IMR-90 (cell line): ENCODE data around the gene ARPIN. TPM values are rescaled to one million over a fixed set of nuclear protein-coding genes. Genes with fewer than 3 reads are reported as not detected.

ENCODE experiments used
- ATAC-seq: fragments of 200-7000 bp; cut with Tn5 transposase; 2 replicates; pipeline ENCODE4 v1.9.1; 2020; ENCODE audit warnings: low read depth, mild to moderate bottlenecking, moderate library complexity
- BruUV-seq: library from RNA; stranded (reverse); fragments of 400-500 nt; replicated peaks from 2 replicates; lab custom pipeline; 2021; lab: Mats Ljungman, UMichigan
- CTCF ChIA-PET: fragments of 300-600 bp; formaldehyde crosslinking; extraction: SDS; loops from one replicate; lab custom pipeline; 2021; ENCODE audit warnings: antibody characterized with exemption; lab: Yijun Ruan, JAX
- POLR2A ChIA-PET: fragments of 300-600 bp; sonication (Branson Sonifier 250); formaldehyde crosslinking; loops from one replicate; lab custom pipeline; 2022; ENCODE audit warnings: antibody characterized with exemption; ENCODE audit not compliant: unreplicated experiment; lab: Charles Lee
- DNase-seq: peaks from one replicate; pipeline ENCODE4 v3.0.0; 2013
- H2AFZ ChIP-seq: replicated peaks from 2 replicates; pipeline ENCODE3; 2013; ENCODE audit warnings: low read length, mild to moderate bottlenecking; ENCODE audit not compliant: poor library complexity
- H2AK5ac ChIP-seq: 2 replicates; pipeline ENCODE4 v1.6.1; 2013; ENCODE audit warnings: low read depth, low read length, inconsistent platforms
- H2AK9ac ChIP-seq: replicated peaks from 2 replicates; pipeline ENCODE3; 2013; ENCODE audit warnings: mild to moderate bottlenecking, low read depth, low read length, moderate library complexity; ENCODE audit not compliant: poor library complexity
- H2BK120ac ChIP-seq: 2 replicates; pipeline ENCODE4 v1.6.1; 2013; ENCODE audit warnings: low read depth, low read length, inconsistent platforms
- H2BK15ac ChIP-seq: 3 replicates; pipeline ENCODE4 v1.6.1; 2013; ENCODE audit warnings: low read depth, low read length, inconsistent platforms
- H2BK20ac ChIP-seq: 2 replicates; pipeline ENCODE4 v1.6.1; 2013; ENCODE audit warnings: low read depth, mild to moderate bottlenecking, inconsistent platforms, low read length, moderate library complexity
- H2BK5ac ChIP-seq: 2 replicates; pipeline ENCODE4 v1.6.1; 2013; ENCODE audit warnings: mild to moderate bottlenecking, low read depth, low read length, inconsistent platforms; ENCODE audit not compliant: poor library complexity, severe bottlenecking
- H3K14ac ChIP-seq: replicated peaks from 2 replicates; pipeline ENCODE4 v1.6.1; 2013; ENCODE audit warnings: low read depth, low read length, inconsistent platforms
- H3K18ac ChIP-seq: 2 replicates; pipeline ENCODE4 v1.6.1; 2013; ENCODE audit warnings: low read depth, low read length, control low read depth
- H3K23ac ChIP-seq: 2 replicates; pipeline ENCODE4 v1.6.1; 2013; ENCODE audit warnings: low read depth, low read length, inconsistent platforms
- H3K27ac ChIP-seq: 2 replicates; pipeline ENCODE4 v1.5.1; 2013; ENCODE audit warnings: mild to moderate bottlenecking, control low read depth, low read length; ENCODE audit not compliant: insufficient read depth
- H3K27me3 ChIP-seq: 2 replicates; pipeline ENCODE4 v1.6.1; 2013; ENCODE audit warnings: low read length; ENCODE audit not compliant: control insufficient read depth, insufficient read depth
- H3K36me3 ChIP-seq: 2 replicates; pipeline ENCODE4 v1.6.1; 2013; ENCODE audit warnings: low read length, mixed read lengths; ENCODE audit not compliant: control insufficient read depth, insufficient read depth
- H3K4ac ChIP-seq: 2 replicates; pipeline ENCODE4 v1.6.1; 2013; ENCODE audit warnings: low read depth, low read length, inconsistent platforms
- H3K4me1 ChIP-seq: 2 replicates; pipeline ENCODE4 v1.6.1; 2013; ENCODE audit warnings: low read length, mixed read lengths; ENCODE audit not compliant: control insufficient read depth, insufficient read depth
- H3K4me2 ChIP-seq: 2 replicates; pipeline ENCODE4 v1.6.1; 2013; ENCODE audit warnings: low read depth, mild to moderate bottlenecking, control low read depth, low read length, moderate library complexity
- H3K4me3 ChIP-seq: 2 replicates; pipeline ENCODE4 v1.5.1; 2013; ENCODE audit warnings: low read depth, mild to moderate bottlenecking, control low read depth, low read length, moderate library complexity; ENCODE audit not compliant: insufficient read depth
- H3K56ac ChIP-seq: 2 replicates; pipeline ENCODE4 v1.6.1; 2013; ENCODE audit warnings: low read length, inconsistent platforms; ENCODE audit not compliant: insufficient read depth; ENCODE audit errors: extremely low read depth
- H3K79me1 ChIP-seq, 2 experiments: 2 replicates each; pipeline ENCODE4 v1.6.1; 2013; ENCODE audit warnings: low read length in 2 of 2, inconsistent platforms in 1 of 2, low read depth in 1 of 2
- H3K9ac ChIP-seq: 2 replicates; pipeline ENCODE4 v1.6.1; 2013; ENCODE audit warnings: low read depth, low read length, control low read depth
- H3K9me1 ChIP-seq: 2 replicates; pipeline ENCODE4 v1.6.1; 2013; ENCODE audit warnings: low read length, inconsistent platforms; ENCODE audit not compliant: insufficient read depth
- H3K9me3 ChIP-seq: 2 replicates; pipeline ENCODE4 v1.6.1; 2013; ENCODE audit warnings: low read length; ENCODE audit not compliant: control insufficient read depth, insufficient read depth
- H4K20me1 ChIP-seq: 2 replicates; pipeline ENCODE4 v1.6.1; 2013; ENCODE audit warnings: low read length, inconsistent platforms; ENCODE audit not compliant: insufficient read depth
- H4K5ac ChIP-seq: 2 replicates; pipeline ENCODE4 v1.6.1; 2013; ENCODE audit warnings: mild to moderate bottlenecking, low read depth, low read length, control low read depth
- H4K8ac ChIP-seq, 2 experiments: 2 replicates each; pipeline ENCODE4 v1.6.1; 2013; ENCODE audit warnings: low read depth in 2 of 2, low read length in 2 of 2, control low read depth in 1 of 2, inconsistent platforms in 1 of 2
- H4K91ac ChIP-seq: 2 replicates; pipeline ENCODE4 v1.6.1; 2013; ENCODE audit warnings: low read depth, low read length, inconsistent platforms; ENCODE audit not compliant: insufficient read depth
- BHLHE40 ChIP-seq: fragments of 150-350 bp; IDR thresholded peaks from 2 replicates; pipeline ENCODE4 v1.6.1; 2016; ENCODE audit warnings: mild to moderate bottlenecking, low read depth, low read length
- CEBPB ChIP-seq: IDR thresholded peaks from 2 replicates; pipeline ENCODE4 v1.6.1; 2012; ENCODE audit warnings: low read depth, low read length, improper control_type of control experiment
- CHD1 ChIP-seq: IDR thresholded peaks from 2 replicates; pipeline ENCODE4 v1.6.1; 2012; ENCODE audit warnings: low read depth, low read length, improper control_type of control experiment
- CTCF ChIP-seq: conservative IDR thresholded peaks from 2 replicates; pipeline ENCODE4 v1.5.1; 2012; ENCODE audit warnings: mild to moderate bottlenecking, low read depth, low read length, improper control_type of control experiment
- ELK1 ChIP-seq: fragments of 150-350 bp; IDR thresholded peaks from 2 replicates; pipeline ENCODE4 v1.6.1; 2016; ENCODE audit warnings: low read depth, mild to moderate bottlenecking, low read length, moderate library complexity, borderline replicate concordance
- FOS ChIP-seq: fragments of 150-350 bp; IDR thresholded peaks from 2 replicates; pipeline ENCODE4 v1.6.1; 2016; ENCODE audit warnings: low read depth, low read length
- MAFK ChIP-seq: IDR thresholded peaks from 2 replicates; pipeline ENCODE4 v1.6.1; 2012; ENCODE audit warnings: low read depth, low read length, improper control_type of control experiment
- MAZ ChIP-seq: IDR thresholded peaks from 2 replicates; pipeline ENCODE4 v1.6.1; 2012; ENCODE audit warnings: low read depth, mild to moderate bottlenecking, low read length, improper control_type of control experiment, moderate library complexity, borderline replicate concordance
- NFE2L2 ChIP-seq: fragments of 150-350 bp; IDR thresholded peaks from 2 replicates; pipeline ENCODE4 v1.6.1; 2016; ENCODE audit warnings: low read depth, mild to moderate bottlenecking, low read length
- POLR2A ChIP-seq: IDR thresholded peaks from 2 replicates; pipeline ENCODE4 v1.6.1; 2012; ENCODE audit warnings: mild to moderate bottlenecking, low read depth, low read length
- RAD21 ChIP-seq: IDR thresholded peaks from 2 replicates; pipeline ENCODE4 v1.6.1; 2012; ENCODE audit warnings: low read length, improper control_type of control experiment
- RCOR1 ChIP-seq: IDR thresholded peaks from 2 replicates; pipeline ENCODE4 v1.6.1; 2012; ENCODE audit warnings: mild to moderate bottlenecking, low read length, improper control_type of control experiment; ENCODE audit not compliant: insufficient replicate concordance
- RFX5 ChIP-seq: IDR thresholded peaks from 2 replicates; pipeline ENCODE4 v1.8.0; 2012; ENCODE audit warnings: low read depth, mild to moderate bottlenecking, low read length, moderate library complexity
- SMC3 ChIP-seq: fragments of 150-350 bp; IDR thresholded peaks from 2 replicates; pipeline ENCODE4 v1.6.1; 2016; ENCODE audit warnings: low read depth, mild to moderate bottlenecking, antibody characterized with exemption, low read length, moderate library complexity
- USF2 ChIP-seq: fragments of 150-350 bp; IDR thresholded peaks from 2 replicates; pipeline ENCODE4 v1.6.1; 2017; ENCODE audit warnings: mild to moderate bottlenecking, antibody characterized with exemption, low read length, low read depth
- WGBS, 2 experiments: methylation state at CpG; one replicate each; pipeline versions ENCODE4 v1.1.5 to v1.1.7; 2013; ENCODE audit warnings: missing lambda C conversion rate in 2 of 2; ENCODE audit not compliant: insufficient read length in 1 of 2; ENCODE audit errors: extremely low coverage in 2 of 2; 5-methylcytosine and 5-hydroxymethylcytosine counted together
- dilution Hi-C: fragments of 300-500 bp; cut with HindIII; formaldehyde crosslinking; loops from one replicate; pipeline ENCODE4 v1.14.3; 2018; ENCODE audit warnings: low sequenced_read_pairs; ENCODE audit not compliant: unreplicated experiment
- in situ Hi-C: fragments of 300-500 bp; cut with MboI; formaldehyde crosslinking; loops from 3 replicates; pipeline ENCODE4 v1.14.3; 2019; ENCODE audit warnings: low sequenced_read_pairs, inconsistent platforms, mixed read lengths
- intact Hi-C: fragments of 100-400 bp; cut with micrococcal nuclease; formaldehyde crosslinking; loops from 2 replicates; pipeline ENCODE4 v1.10.0; 2022
- polyA plus RNA-seq, 3 experiments: library from polyadenylated mRNA; depleted of rRNA; stranded (reverse); fragments of >200 nt; gene quantifications; 2 replicates each; pipeline ENCODE4 v1.2.3, GENCODE V29; 2012; ENCODE audit warnings: low replicate concordance in 1 of 3
- total RNA-seq: library from RNA; depleted of rRNA; stranded (reverse); fragments of >200 nt; gene quantifications from 2 replicates; pipeline ENCODE4 v1.2.3, GENCODE V29; 2012

ARPIN gene
- total and polyA plus RNA-seq, 2 of the 4 experiments (the other 2 are of a cell fraction): 3.9 to 8.8 TPM

- Histone ChIP-seq H3K4me1 (peaks cover 2% of the 10 kb centered on the region; the same call in 1 of the 2 replicates), H3K9me3 (no peaks in the 10 kb centered on the region), H3K23ac (no peak overlapping the region), H2BK120ac (no peak overlapping the region), H3K27me3 (no peaks in the 10 kb centered on the region), H3K9ac (no peak overlapping the region), H3K79me1 (peaks cover 3 to 11% of the 10 kb centered on the region in 2 experiments; a peak in 3 of 4 replicates), H3K36me3 (peaks cover 9% of the 10 kb centered on the region), H3K27ac (no peak overlapping the region), H3K9me1 (peaks cover 5% of the 10 kb centered on the region; the same call in 1 of the 2 replicates), H2AK5ac (no peak overlapping the region), H4K91ac (no peak overlapping the region), H3K4ac (no peak overlapping the region), H3K14ac (no peak overlapping the region), H2BK15ac (no peak overlapping the region), H3K4me2 (no peak overlapping the region), H2AK9ac (no peak overlapping the region), H4K8ac (no peak overlapping the region), H2AFZ (no peak overlapping the region), H4K5ac (no peak overlapping the region), H3K4me3 (no peak overlapping the region), H2BK20ac (no peak overlapping the region), H3K56ac (no peak overlapping the region), H2BK5ac (no peak overlapping the region), H3K18ac (no peak overlapping the region), H4K20me1 (no peaks in the 10 kb centered on the region)
- POLR2A ChIA-PET: no interaction called here
- dilution Hi-C loops (no loop called here), in situ Hi-C loops (no loop called here), intact Hi-C loops (loop anchor here (5.0 kb wide), 1 partner anchor 161 kb away; no protein-coding TSS in a partner anchor)
- WGBS, 2 experiments: 94% methylated on average over 2 of the region's 6 CpGs; no CpG with 5 or more reads in 1 of the 2 experiments
- no peak for ATAC-seq
- CTCF ChIA-PET: no interaction called here
- no peak for DNase-seq
- BruUV-seq: no TSS peak
- TF ChIP-seq CHD1 (no peak), NFE2L2 (no peak), RFX5 (no peak), CEBPB (no peak), USF2 (no peak), BHLHE40 (no peak), CTCF (no peak), POLR2A (no peak), FOS (no peak), ELK1 (no peak), SMC3 (no peak), RCOR1 (no peak), MAZ (no peak), RAD21 (no peak), MAFK (no peak)
These were observed 1.7 kb downstream of the ARPIN start for GRCh38 chr15:89910891-89911626.
